NB4 (cell line): ENCODE measurements around the gene IRS1.

Source experiments
- POLR2A ChIP-seq: IDR thresholded peaks from 2 replicates; pipeline ENCODE4 v1.6.1; 2011; ENCODE audit warnings: mild to moderate bottlenecking; ENCODE audit not compliant: insufficient read length; ENCODE audit errors: extremely low read depth
- TF ChIP-seq, protein P1 (sequence below): IDR thresholded peaks from one replicate; pipeline ENCODE4 v1.5.1; 2012; ENCODE audit warnings: low read depth, low read length

DNA sequence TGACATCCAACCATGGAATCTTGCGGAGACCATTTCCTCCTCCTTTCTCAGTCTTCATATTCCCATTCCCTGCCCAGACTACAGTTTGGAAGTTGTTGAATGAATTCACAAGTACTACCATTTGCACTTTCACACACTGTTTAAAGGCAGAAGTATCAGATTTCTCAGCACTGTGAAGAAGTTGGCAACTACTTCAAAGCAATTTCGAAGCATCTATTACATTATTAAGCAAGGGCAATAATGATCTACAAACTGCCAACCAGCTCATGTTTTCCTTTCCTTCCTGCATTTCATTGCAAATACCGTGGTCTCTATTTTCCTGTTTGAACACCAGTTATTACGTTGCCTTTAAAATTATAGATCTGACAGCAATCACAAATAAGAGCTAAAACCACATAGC lies 105.5 kb downstream of the IRS1 start:
- TF ChIP-seq, protein P1, sequence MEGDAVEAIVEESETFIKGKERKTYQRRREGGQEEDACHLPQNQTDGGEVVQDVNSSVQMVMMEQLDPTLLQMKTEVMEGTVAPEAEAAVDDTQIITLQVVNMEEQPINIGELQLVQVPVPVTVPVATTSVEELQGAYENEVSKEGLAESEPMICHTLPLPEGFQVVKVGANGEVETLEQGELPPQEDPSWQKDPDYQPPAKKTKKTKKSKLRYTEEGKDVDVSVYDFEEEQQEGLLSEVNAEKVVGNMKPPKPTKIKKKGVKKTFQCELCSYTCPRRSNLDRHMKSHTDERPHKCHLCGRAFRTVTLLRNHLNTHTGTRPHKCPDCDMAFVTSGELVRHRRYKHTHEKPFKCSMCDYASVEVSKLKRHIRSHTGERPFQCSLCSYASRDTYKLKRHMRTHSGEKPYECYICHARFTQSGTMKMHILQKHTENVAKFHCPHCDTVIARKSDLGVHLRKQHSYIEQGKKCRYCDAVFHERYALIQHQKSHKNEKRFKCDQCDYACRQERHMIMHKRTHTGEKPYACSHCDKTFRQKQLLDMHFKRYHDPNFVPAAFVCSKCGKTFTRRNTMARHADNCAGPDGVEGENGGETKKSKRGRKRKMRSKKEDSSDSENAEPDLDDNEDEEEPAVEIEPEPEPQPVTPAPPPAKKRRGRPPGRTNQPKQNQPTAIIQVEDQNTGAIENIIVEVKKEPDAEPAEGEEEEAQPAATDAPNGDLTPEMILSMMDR: no peak
- TF ChIP-seq POLR2A: no peak
